Hepatocyte (in vitro differentiated cells): Measurements from ENCODE around the gene TSPAN15. TPM values are rescaled to one million over a fixed set of nuclear protein-coding genes. Genes with fewer than 3 reads are reported as not detected.

Source experiments
- DNase-seq: peaks from one replicate; pipeline ENCODE4 v3.0.0-alpha.2; 2016; ENCODE audit warnings: low spot score
- H2AFZ ChIP-seq: fragments of 200-600 bp; sonication (generic); 2 replicates; pipeline ENCODE4 v1.6.0; 2016; ENCODE audit warnings: antibody characterized with exemption, mild to moderate bottlenecking
- H3K27ac ChIP-seq: fragments of 200-600 bp; sonication (generic); 2 replicates; pipeline ENCODE4 v1.5.1; 2016; ENCODE audit warnings: mild to moderate bottlenecking
- H3K27me3 ChIP-seq: fragments of 200-600 bp; sonication (generic); 2 replicates; pipeline ENCODE4 v1.6.1; 2016
- H3K36me3 ChIP-seq: fragments of 200-600 bp; sonication (generic); replicated peaks from 2 replicates; pipeline ENCODE4 v1.5.1; 2016; ENCODE audit warnings: low read depth; ENCODE audit not compliant: insufficient read depth
- H3K4me1 ChIP-seq: fragments of 200-600 bp; sonication (generic); 2 replicates; pipeline ENCODE4 v1.5.1; 2016; ENCODE audit warnings: mild to moderate bottlenecking, moderate library complexity; ENCODE audit not compliant: insufficient read depth
- H3K4me2 ChIP-seq: fragments of 200-600 bp; sonication (generic); 2 replicates; pipeline ENCODE4 v1.6.0; 2016
- H3K4me3 ChIP-seq: fragments of 200-600 bp; sonication (generic); 2 replicates; pipeline ENCODE4 v1.5.1; 2016; ENCODE audit warnings: mild to moderate bottlenecking
- H3K79me2 ChIP-seq: fragments of 200-600 bp; sonication (generic); 2 replicates; pipeline ENCODE4 v1.6.0; 2017; ENCODE audit warnings: mild to moderate bottlenecking
- H3K9me2 ChIP-seq: fragments of 200-600 bp; sonication (generic); replicated peaks from 2 replicates; pipeline ENCODE4 v1.6.0; 2017; ENCODE audit warnings: mild to moderate bottlenecking; ENCODE audit not compliant: insufficient read depth
- H3K9me3 ChIP-seq: fragments of 200-600 bp; sonication (generic); 2 replicates; pipeline ENCODE4 v1.5.1; 2016; ENCODE audit warnings: low read depth, mild to moderate bottlenecking
- H4K20me1 ChIP-seq: fragments of 200-600 bp; sonication (generic); 2 replicates; pipeline ENCODE4 v1.6.0; 2016; ENCODE audit warnings: mild to moderate bottlenecking; ENCODE audit not compliant: insufficient read depth, poor library complexity, severe bottlenecking
- CTCF ChIP-seq: fragments of 200-600 bp; sonication (generic); IDR thresholded peaks from 2 replicates; pipeline ENCODE4 v1.5.1; 2016; ENCODE audit warnings: antibody characterized with exemption, mild to moderate bottlenecking; ENCODE audit not compliant: poor library complexity
- EZH2 ChIP-seq: fragments of 200-600 bp; sonication (generic); IDR thresholded peaks from 2 replicates; pipeline ENCODE4 v1.6.1; 2016; ENCODE audit warnings: antibody characterized with exemption, mild to moderate bottlenecking, borderline replicate concordance
- EZH2phosphoT487 ChIP-seq: fragments of 200-600 bp; sonication (generic); IDR thresholded peaks from one replicate; pipeline ENCODE4 v1.6.1; 2018; ENCODE audit warnings: antibody characterized with exemption, mild to moderate bottlenecking, low read depth, moderate library complexity; ENCODE audit not compliant: unreplicated experiment, severe bottlenecking
- WGBS: methylation state at CpG from one replicate; pipeline ENCODE4 v1.1.6; 2016; ENCODE audit warnings: low lambda C conversion rate; ENCODE audit errors: missing lambda C conversion rate; 5-methylcytosine and 5-hydroxymethylcytosine counted together
- polyA plus RNA-seq: library from polyadenylated mRNA; unstranded; fragments of >200 nt; fragmentation: Nextera tagmentation; extraction: Ambion mirVana; gene quantifications from 2 replicates; pipeline ENCODE4 v1.2.1, GENCODE V29; 2016
- total RNA-seq: library from RNA; depleted of rRNA; stranded (reverse); fragments of >200 nt; gene quantifications from 2 replicates; pipeline ENCODE4 v1.2.3, GENCODE V29; 2014

The TSPAN15 gene
- total and polyA plus RNA-seq, 2 experiments from 2014 or later: 29.0 to 66.4 TPM

DNA sequence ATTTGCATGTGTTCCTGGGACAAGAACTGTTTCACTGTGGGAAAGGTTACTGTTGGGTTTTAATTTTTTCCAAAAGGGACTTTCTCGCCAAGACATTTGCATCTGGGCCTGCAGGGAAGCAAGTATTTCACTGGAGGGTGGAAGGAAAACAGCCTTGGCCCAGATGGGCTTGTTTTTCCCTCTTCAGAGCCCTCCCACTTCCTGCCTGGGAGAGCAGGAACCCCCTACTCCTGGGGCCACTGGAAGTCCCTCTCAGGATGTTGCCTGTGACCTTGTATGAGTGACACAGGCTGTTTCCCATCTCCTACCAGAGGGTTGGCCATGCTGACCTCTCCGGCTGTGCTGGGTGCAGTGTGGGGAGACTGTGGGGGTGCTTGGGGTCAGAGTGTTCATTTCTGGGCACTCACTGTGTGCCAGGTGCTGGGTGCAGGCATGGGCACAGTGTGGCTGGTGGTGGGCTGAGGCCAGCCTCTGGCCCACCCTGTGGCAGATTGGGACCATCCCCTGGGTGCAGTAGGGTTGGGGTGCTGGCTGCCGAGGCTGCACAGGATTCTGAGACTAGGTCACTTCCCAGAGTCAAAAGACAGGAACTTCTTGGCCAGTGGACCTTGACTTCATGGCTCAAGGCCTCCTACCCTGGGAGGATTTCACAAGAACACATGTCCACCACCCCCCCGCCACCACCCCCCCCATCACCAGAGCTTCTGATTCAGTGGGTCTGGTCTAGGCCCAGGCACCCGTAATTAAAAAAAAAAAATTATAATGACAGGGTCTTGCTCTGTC, 10.2 kb downstream of the TSPAN15 start:
- Histone ChIP-seq H4K20me1 (no peaks in the 10 kb centered on the region), H3K79me2 (peaks cover 66% of the 10 kb centered on the region), H3K4me3 (no peak overlapping the region), H3K27ac (no peak overlapping the region), H3K9me2 (no peaks in the 10 kb centered on the region), H3K4me1 (peaks cover 24% of the 10 kb centered on the region), H3K27me3 (no peaks in the 10 kb centered on the region), H3K9me3 (no peaks in the 10 kb centered on the region), H3K36me3 (no peaks in the 10 kb centered on the region), H2AFZ (no peak overlapping the region), H3K4me2 (no peak overlapping the region)
- 93% methylated on average over 4 of the region's 5 CpGs for WGBS
- no peak for DNase-seq
- TF ChIP-seq EZH2 (no peak), EZH2phosphoT487 (no peak), CTCF (no peak)

GRCh38 chr10:69463886-69464285, 12.6 kb downstream of the TSPAN15 start:
- Histone ChIP-seq H3K27ac (no peak overlapping the region), H2AFZ (no peak overlapping the region), H3K4me3 (no peak overlapping the region), H3K9me2 (no peaks in the 10 kb centered on the region), H3K27me3 (no peaks in the 10 kb centered on the region), H3K36me3 (no peaks in the 10 kb centered on the region), H3K4me1 (peaks cover 20% of the 10 kb centered on the region), H3K4me2 (no peak overlapping the region), H3K9me3 (no peaks in the 10 kb centered on the region), H3K79me2 (peaks cover 62% of the 10 kb centered on the region), H4K20me1 (no peaks in the 10 kb centered on the region)
- DNase-seq: no peak
- WGBS: 85% methylated on average over 6 of the region's 6 CpGs
- TF ChIP-seq EZH2 (no peak), EZH2phosphoT487 (no peak), CTCF (no peak)

DNA sequence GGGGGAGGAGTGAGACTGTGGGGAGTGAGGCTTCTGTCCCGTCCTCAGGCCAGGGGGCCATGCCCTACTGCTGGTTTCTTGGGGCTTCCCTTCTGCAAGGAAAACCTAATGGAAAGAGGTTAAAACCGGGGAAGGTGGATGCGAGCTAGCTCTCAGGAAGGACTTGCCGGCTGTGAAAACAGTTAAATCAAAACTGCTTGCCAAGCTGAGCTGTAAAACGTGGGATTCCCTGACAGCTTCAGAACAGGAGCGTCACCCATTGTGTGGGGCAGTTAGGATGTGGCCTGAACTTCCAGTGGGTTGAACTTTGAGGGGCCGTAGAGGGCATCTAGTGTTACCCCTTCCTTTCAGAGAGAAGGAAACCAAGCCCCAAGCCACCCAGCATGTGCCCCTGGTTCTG, 13.1 kb downstream of the TSPAN15 start:
- Histone ChIP-seq H3K79me2 (peaks cover 62% of the 10 kb centered on the region), H3K9me2 (no peaks in the 10 kb centered on the region), H4K20me1 (no peaks in the 10 kb centered on the region), H3K36me3 (no peaks in the 10 kb centered on the region), H3K4me3 (no peak overlapping the region), H2AFZ (no peak overlapping the region), H3K27ac (peak overlapping the region; percentile 27), H3K9me3 (no peaks in the 10 kb centered on the region), H3K4me1 (peaks cover 20% of the 10 kb centered on the region), H3K27me3 (no peaks in the 10 kb centered on the region), H3K4me2 (no peak overlapping the region)
- 82% methylated on average over 6 of the region's 7 CpGs for WGBS
- no peak for DNase-seq
- no peak for TF ChIP-seq EZH2phosphoT487

DNA sequence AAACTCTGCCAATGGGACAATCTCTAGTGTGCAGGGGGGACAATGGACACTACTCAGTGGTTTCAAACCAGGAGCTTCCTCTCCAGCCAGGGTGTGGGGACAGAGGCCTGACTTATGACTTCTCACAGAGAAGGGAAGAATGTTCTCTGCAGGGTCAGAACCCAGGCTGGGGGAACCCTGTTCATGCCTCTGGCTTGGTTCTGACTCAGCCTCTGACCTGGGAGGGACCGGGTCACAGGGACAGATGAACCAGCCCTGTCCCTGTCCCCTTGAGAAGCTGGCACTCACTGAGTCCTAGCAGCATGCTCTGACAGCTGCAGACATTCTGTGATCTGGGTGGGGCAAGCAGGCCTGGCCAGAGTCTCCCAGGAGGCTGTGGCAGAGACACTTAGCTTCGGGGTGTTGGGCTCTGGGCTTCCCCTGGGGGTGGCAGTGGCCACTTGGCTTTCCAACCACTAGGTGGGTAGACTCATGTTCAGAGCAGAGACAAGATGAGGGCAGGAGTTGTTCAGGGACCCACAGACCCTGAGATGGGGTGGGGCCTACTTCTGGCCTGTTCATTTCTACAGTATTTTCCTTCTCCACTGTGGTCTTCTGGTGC, 13.6 kb downstream of the TSPAN15 start:
- DNase-seq: no peak
- no peak overlapping the region for H3K4me3 ChIP-seq
- WGBS: 78% methylated on average over 2 of the region's 2 CpGs
- no peaks in the 10 kb centered on the region for H3K36me3 ChIP-seq
- H3K27ac ChIP-seq: peak overlapping the region; percentile 27
- no peaks in the 10 kb centered on the region for H3K27me3 ChIP-seq
- peaks cover 15% of the 10 kb centered on the region for H3K4me1 ChIP-seq
- no peak overlapping the region for H2AFZ ChIP-seq
- no peaks in the 10 kb centered on the region for H4K20me1 ChIP-seq
- H3K79me2 ChIP-seq: peaks cover 60% of the 10 kb centered on the region
- H3K4me2 ChIP-seq: no peak overlapping the region
- H3K9me3 ChIP-seq: no peaks in the 10 kb centered on the region
- TF ChIP-seq CTCF: no peak
- TF ChIP-seq EZH2phosphoT487: no peak
- TF ChIP-seq EZH2: no peak
- no peaks in the 10 kb centered on the region for H3K9me2 ChIP-seq
